Bronchus fibroblast of lung (primary cell): ENCODE data around the gene TAX1BP3. TPM values are rescaled to one million over a fixed set of nuclear protein-coding genes. Genes with fewer than 3 reads are reported as not detected.

Source experiments
- total RNA-seq: library from RNA; depleted of rRNA; stranded (reverse); fragments of >200 nt; gene quantifications from 2 replicates; pipeline ENCODE4 v1.2.3, GENCODE V29; 2015

Gene TAX1BP3, protein sequence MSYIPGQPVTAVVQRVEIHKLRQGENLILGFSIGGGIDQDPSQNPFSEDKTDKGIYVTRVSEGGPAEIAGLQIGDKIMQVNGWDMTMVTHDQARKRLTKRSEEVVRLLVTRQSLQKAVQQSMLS
- 287 and 309 TPM in 2 replicates for total RNA-seq

DNA sequence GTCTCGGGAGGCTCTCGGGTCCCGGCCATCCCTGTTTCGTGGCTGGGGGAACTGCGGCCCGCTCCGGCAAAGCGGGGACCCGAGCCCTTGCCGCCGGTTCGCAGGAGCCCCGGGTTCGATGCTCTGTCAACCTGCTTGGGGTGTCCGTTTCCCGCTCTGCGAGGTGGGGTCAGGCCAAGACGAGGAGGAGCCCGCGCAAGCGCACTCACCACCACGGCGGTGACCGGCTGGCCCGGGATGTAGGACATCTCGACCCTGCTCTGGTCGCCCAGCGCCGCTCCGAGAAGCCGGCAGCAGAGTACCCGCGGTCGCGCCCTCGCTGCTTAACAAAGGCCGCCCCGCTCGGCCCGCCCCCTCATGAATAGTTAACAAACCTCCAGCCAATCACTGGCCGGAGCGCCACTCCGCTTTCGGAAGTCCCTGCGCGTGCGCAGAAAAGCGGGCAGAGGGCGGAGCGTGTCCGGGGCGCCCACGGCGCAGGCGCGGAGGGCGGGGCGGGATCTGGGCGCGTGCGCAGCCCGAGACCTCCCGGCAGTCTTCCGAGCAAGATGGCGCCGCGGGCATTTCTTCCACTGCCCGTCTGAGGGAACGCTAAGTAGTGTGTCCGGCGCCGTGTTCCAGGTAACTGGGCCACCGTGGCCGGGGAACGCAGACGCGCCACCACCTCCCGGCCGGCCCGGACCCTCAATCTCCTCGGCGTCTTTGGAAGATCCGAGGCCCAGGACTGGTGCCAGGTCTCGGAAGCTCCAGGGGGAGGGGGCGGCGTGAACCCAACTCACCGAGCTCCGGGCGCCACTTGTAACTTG lies at the start of gene TAX1BP3, which contains the start of gene EMC6:
Gene TAX1BP3, minus strand, starts transcription at position 300 of the 806 bp plus-strand sequence. Its CDS starts 52 bp downstream, at position 248.
Gene EMC6, plus strand, starts transcription at position 534 of the 806 bp plus-strand sequence. CDS start 335 bp downstream, outside the sequence.

GRCh38 chr17:3695723-3696411 lies 27.5 kb upstream of the TAX1BP3 start, which contains the start of gene P2RX5:
Gene P2RX5 (minus strand): TSS chr17:3696155. CDS start chr17:3696005, 150 bp downstream.

GRCh38 chr17:3636154-3636907 lies 32.0 kb downstream of the TAX1BP3 start, which contains the start of the genes CTNS and SHPK:
Gene CTNS (plus strand): TSS chr17:3636760. CDS start chr17:3640207, 3,447 bp downstream.
Gene SHPK (minus strand): TSS chr17:3636250. CDS start chr17:3636219, 31 bp downstream.

Other genes with a start within 250 kb of the TAX1BP3 start
- gene OR1E2, start 234.7 kb downstream of the TAX1BP3 start, total RNA-seq = not detected in 2 replicates
- not detected in 2 replicates for gene SPATA22, start 196.8 kb downstream of the TAX1BP3 start, total RNA-seq
- under 0.01 TPM in 1 of 2 replicates, not detected in the other for gene ASPA, start 192.6 kb downstream of the TAX1BP3 start, total RNA-seq
- under 0.01 and 0.30 TPM in 2 replicates for gene TRPV3, start 110.8 kb downstream of the TAX1BP3 start, total RNA-seq
- 0.50 and 1.0 TPM in 2 replicates for gene TRPV1, start 59.2 kb downstream of the TAX1BP3 start, total RNA-seq
- gene SHPK, start 32.3 kb downstream of the TAX1BP3 start, total RNA-seq = 17.3 and 17.5 TPM in 2 replicates
- 18.7 and 19.9 TPM in 2 replicates for gene CTNS, start 31.8 kb downstream of the TAX1BP3 start, total RNA-seq
- 35.3 and 43.9 TPM in 2 replicates for gene EMC6, start 234 bp upstream of the TAX1BP3 start, total RNA-seq
- 1.0 and 1.3 TPM in 2 replicates for gene P2RX5, start 27.6 kb upstream of the TAX1BP3 start, total RNA-seq
- 9.7 and 13.1 TPM in 2 replicates for gene HASPIN, start 55.3 kb upstream of the TAX1BP3 start, total RNA-seq
- 20.8 and 28.7 TPM in 2 replicates for gene ITGAE, start 132.6 kb upstream of the TAX1BP3 start, total RNA-seq
- 9.1 and 10.3 TPM in 2 replicates for gene NCBP3, start 177.7 kb upstream of the TAX1BP3 start, total RNA-seq
- gene CAMKK1, start 224.5 kb upstream of the TAX1BP3 start, total RNA-seq = 3.1 and 3.5 TPM in 2 replicates
- gene P2RX1, start 247.9 kb upstream of the TAX1BP3 start, total RNA-seq = under 0.01 TPM in 1 of 2 replicates, not detected in the other